ENCODE data around the gene TACR2. TPM values are rescaled to one million over a fixed set of nuclear protein-coding genes. Genes with fewer than 3 reads are reported as not detected.
A peak's percentile ranks its signal among the peaks of the same experiment; 100 is the strongest.

TACR2 gene
- total and polyA plus RNA-seq, 7 donors: 6.0 to 184 (median 162) TPM; not detected in 1

- TF ChIP-seq CTCF (IDR thresholded peaks at IDR 0.05) (no peak), EP300 (IDR thresholded peaks at IDR 0.05) (no peak), POLR2AphosphoS5 (IDR thresholded peaks at IDR 0.05) (peak in 1 of 4 donors; percentile 24), POLR2A (IDR thresholded peaks at IDR 0.05) (no peak)
- no peaks in the 10 kb centered on the region for H3K27me3 ChIP-seq
- 67 to 86% methylated on average over 19 of the region's 19 CpGs for WGBS, 2 donors
- peak; percentile 82 for DNase-seq
- peak overlapping the region in 2 of 4 donors; percentile 9 to 24 for H3K4me3 ChIP-seq
- H3K4me1 ChIP-seq: peaks cover 0 to 36% (median 30%) of the 10 kb centered on the region in 4 donors
- H3K36me3 ChIP-seq: peaks cover 4 to 52% (median 20%) of the 10 kb centered on the region in 4 donors
- intact Hi-C loops (cut with DNase I): loop anchor here (5.0 kb wide), 2 partner anchors 43 to 58 kb away; no protein-coding TSS in a partner anchor
- no peaks in the 10 kb centered on the region for H3K9me3 ChIP-seq
- H3K27ac ChIP-seq: peak overlapping the region; percentile 72 to 86 (median 73)
Observed at GRCh38 chr10:69375307-69376151, 41.2 kb downstream of the TACR2 start.

GRCh38 chr10:69374931-69375306, 41.8 kb downstream of the TACR2 start:
- Histone ChIP-seq H3K4me1 (peaks cover 0 to 36% (median 30%) of the 10 kb centered on the region in 4 donors), H3K36me3 (peaks cover 10 to 52% (median 19%) of the 10 kb centered on the region in 4 donors), H3K4me3 (no peak overlapping the region)

GRCh38 chr10:69374242-69374641, 42.5 kb downstream of the TACR2 start:
- H3K4me1 ChIP-seq: peaks cover 0 to 36% (median 30%) of the 10 kb centered on the region in 4 donors
- intact Hi-C loops (cut with DNase I): no loop called here
- H3K27me3 ChIP-seq: no peaks in the 10 kb centered on the region
- 87 to 91% methylated on average over 13 of the region's 13 CpGs for WGBS, 2 donors
- H3K9me3 ChIP-seq: no peaks in the 10 kb centered on the region
- no peak overlapping the region for H3K4me3 ChIP-seq
- peak overlapping the region; percentile 72 to 86 (median 73) for H3K27ac ChIP-seq
- TF ChIP-seq POLR2AphosphoS5 (IDR thresholded peaks at IDR 0.05) (no peak), POLR2A (IDR thresholded peaks at IDR 0.05) (no peak), EP300 (IDR thresholded peaks at IDR 0.05) (no peak), CTCF (IDR thresholded peaks at IDR 0.05) (no peak)
- no peak for DNase-seq
- H3K36me3 ChIP-seq: peaks cover 12 to 52% (median 22%) of the 10 kb centered on the region in 4 donors

More at GRCh38 chr10:69374931-69375306, 41.8 kb downstream of the TACR2 start:
- Histone ChIP-seq H3K9me3 (no peaks in the 10 kb centered on the region), H3K27ac (peak overlapping the region; percentile 72 to 86 (median 73)), H3K27me3 (no peaks in the 10 kb centered on the region)
- WGBS, 2 donors: 93 to 96% methylated on average over 2 of the region's 2 CpGs
- TF ChIP-seq POLR2A (IDR thresholded peaks at IDR 0.05) (no peak), POLR2AphosphoS5 (IDR thresholded peaks at IDR 0.05) (no peak), EP300 (IDR thresholded peaks at IDR 0.05) (no peak), CTCF (IDR thresholded peaks at IDR 0.05) (no peak)
- DNase-seq: no peak
- intact Hi-C loops (cut with DNase I): loop anchor here (5.0 kb wide), 2 partner anchors 43 to 58 kb away; no protein-coding TSS in a partner anchor

GRCh38 chr10:69372126-69372980, 44.4 kb downstream of the TACR2 start:
- H3K27ac ChIP-seq: no peak overlapping the region
- WGBS, 2 donors: 89 to 93% methylated on average over 9 of the region's 9 CpGs

More at GRCh38 chr10:69372126-69372980, 44.4 kb downstream of the TACR2 start:
- Histone ChIP-seq H3K4me1 (peaks cover 0 to 33% (median 26%) of the 10 kb centered on the region in 4 donors), H3K27me3 (no peaks in the 10 kb centered on the region), H3K4me3 (no peak overlapping the region), H3K9me3 (no peaks in the 10 kb centered on the region), H3K36me3 (peaks cover 21 to 62% (median 32%) of the 10 kb centered on the region in 4 donors)
- no peak for DNase-seq
- intact Hi-C loops (cut with DNase I): no loop called here
- no peak for TF ChIP-seq POLR2A (IDR thresholded peaks at IDR 0.05)

All from sigmoid colon (tissue), 7 donors.